Amniotic epithelial cell (primary cell): ENCODE data around the gene SMIM13.
"Not testable (repeated sequence)": the region's sequence is repeated elsewhere in the genome, so short reads cannot be mapped to it uniquely, and the experiment has no call there.

Experiments
- DNase-seq: peaks from one replicate; pipeline ENCODE4 v3.0.0-alpha.2; 2010; ENCODE audit warnings: low read depth

Gene SMIM13

GRCh38 chr6:11083956-11084355 lies 9.7 kb upstream of the SMIM13 start:
- DNase-seq = no peak

GRCh38 chr6:11085758-11086435 lies 7.7 kb upstream of the SMIM13 start:
- DNase-seq = peak; percentile 88

GRCh38 chr6:11087141-11087812 lies 6.4 kb upstream of the SMIM13 start:
- not testable (repeated sequence) for DNase-seq

DNA sequence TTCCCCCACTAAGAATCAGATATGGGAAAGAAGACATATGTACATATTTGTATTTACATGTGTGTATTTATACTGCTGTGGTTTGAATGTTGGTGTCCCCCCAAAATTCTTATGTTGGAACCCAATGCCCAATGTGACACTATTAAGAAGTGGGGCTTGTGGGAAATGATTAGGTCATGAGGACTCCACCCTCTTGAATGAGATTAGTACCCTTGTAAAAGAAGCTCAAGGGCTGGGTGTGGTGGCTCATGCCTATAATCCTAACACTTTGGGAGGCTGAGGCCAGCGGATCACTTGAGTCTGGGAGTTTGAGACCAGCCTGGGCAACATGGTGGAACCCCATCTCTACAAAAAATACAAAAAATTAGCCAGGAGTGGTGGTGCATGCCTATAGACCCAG lies 3.9 kb upstream of the SMIM13 start:
- DNase-seq = no peak

DNA sequence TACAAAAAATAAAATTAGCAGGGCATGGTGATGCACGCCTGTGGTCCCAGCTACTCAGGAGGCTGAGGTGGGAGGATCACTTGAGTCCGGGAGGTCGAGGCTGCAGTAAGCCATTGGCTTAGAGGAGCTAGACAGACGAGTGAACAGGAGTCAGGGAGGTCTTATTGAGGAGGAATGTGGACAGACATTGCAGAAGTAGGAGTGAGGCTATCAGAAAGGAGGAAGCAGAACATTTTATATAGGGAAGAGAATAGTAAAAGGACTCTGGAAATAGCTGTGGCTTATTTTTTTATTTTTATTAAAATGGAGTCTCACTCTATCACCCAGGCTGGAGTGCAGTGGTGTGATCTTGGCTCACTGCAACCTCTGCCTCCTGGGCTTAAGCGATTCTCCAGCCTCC lies 2.5 kb upstream of the SMIM13 start:
- not testable (repeated sequence) for DNase-seq

DNA sequence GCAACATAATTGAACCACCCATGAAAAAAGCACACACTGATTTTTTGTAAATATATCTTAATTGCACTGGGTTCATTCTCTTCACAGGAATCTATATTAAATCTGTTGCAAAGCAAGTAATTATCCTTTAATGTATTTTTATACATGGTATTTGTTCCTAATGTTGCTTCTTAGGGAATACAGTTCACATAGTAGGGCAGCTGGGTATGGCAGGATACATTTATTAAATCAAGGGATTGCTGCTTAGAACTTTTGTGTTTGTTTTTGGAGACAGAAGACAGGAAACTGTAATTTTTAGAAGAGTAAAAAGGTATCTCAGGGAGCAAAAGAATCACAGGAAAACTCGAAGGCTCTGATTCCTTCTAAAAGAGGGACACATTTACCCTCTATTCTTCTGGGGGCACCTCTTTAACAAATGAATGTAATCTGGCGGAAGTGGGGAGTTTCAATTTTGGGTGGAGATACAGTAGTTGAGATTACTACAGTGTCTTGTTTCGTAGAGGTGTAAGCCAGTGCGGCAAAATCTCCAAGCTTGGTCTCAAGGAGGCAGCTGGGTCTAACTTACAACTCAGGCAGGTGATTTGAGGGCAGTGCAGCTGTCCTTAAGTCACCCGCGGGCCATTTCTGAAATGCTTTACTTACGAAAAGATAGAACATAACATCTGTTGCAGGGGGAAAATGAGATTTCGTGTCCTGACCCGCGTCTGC lies 812 bp upstream of the SMIM13 start:
- DNase-seq = peak; percentile 21

GRCh38 chr6:11093376-11093625 lies 333 bp upstream of the SMIM13 start:
- DNase-seq = no peak

DNA sequence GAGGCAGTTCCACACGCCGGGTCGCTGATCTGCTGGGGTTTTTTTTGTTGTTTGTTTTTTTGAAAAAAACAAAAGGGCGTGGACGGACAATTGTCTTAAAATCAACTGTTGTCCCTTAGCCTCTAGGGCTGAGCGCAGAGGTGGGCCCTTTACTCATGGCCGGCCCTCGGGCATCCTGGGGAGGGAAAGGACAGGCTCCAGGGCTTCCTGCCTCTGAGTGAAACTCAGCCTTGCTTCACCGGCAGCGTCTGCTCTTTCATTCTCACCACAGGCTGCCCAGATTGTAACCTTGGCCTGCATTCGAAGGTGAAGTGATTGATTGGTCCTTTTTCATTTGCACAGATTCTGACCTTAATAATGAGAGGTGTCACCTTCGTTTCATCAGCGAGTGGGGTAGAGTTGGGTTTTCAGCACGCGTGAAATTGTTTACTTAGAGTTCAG lies 797 bp downstream of the SMIM13 start:
- DNase-seq = peak; percentile 55

DNA sequence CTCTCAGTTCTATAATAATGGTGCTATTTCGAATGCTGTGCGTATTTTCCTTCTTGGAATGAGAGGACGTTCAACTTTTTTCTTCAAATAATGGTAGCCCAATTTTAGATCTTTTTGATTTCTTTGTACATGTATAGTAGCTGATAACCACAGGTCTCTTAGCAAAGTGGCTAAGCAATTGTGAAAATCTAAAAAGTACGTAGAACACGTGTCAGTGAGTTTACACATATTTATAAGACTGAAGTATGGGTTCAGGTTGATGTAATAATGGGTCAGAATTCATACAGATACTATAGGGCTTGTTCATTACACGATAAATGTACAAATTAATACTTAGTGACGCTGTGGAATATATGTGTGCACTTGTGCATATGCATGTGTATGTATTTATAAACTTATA lies 1.3 kb downstream of the SMIM13 start:
- no peak for DNase-seq

- peak; percentile 91 for DNase-seq
Observed at GRCh38 chr6:11096109-11096508, 2.5 kb downstream of the SMIM13 start.

GRCh38 chr6:11097476-11097875 lies 3.8 kb downstream of the SMIM13 start:
- peak; percentile 34 for DNase-seq

GRCh38 chr6:11098004-11098403 lies 4.4 kb downstream of the SMIM13 start:
- no peak for DNase-seq

- no peak for DNase-seq
Observed at GRCh38 chr6:11101417-11101816, 7.8 kb downstream of the SMIM13 start.

DNA sequence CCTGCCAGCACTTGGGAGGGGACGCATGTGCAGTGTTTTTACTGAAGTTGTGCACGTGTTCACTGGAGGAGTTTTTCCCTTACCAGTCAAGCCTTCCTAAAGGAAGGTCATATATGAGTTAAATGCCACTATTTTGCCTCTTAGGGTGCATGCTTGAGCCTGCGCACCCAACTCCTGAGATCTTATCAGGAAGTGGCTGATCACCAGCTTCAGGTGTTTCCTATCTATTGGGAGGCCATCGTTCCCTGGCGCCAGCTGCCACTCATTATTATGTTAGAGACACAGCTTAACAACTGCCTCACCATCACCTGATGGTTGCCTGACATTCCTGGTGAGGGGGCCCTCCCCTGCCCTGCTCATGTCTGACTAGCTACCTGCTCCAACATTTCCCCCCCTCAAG lies 9.4 kb downstream of the SMIM13 start:
- DNase-seq = no peak

DNA sequence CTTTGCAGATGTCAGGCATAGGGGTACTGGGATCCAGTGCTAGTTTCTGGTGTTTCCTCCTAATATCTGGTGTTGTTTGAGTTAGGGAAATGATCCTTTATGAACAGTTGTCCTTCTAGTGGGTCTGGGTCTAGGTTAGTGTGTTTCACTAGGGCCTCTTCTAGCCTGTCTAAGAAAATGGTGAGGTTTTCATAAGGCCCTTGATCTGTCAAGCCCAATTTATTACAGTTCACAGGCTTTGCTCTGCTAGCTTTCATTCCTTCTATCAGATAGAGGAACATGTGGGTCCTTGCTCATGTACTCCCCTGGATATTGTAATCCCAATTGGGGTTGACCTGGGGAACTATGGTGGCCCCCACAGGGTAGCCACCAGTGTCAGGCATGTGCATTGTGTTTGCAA lies 15.1 kb downstream of the SMIM13 start:
- no peak for DNase-seq

DNA sequence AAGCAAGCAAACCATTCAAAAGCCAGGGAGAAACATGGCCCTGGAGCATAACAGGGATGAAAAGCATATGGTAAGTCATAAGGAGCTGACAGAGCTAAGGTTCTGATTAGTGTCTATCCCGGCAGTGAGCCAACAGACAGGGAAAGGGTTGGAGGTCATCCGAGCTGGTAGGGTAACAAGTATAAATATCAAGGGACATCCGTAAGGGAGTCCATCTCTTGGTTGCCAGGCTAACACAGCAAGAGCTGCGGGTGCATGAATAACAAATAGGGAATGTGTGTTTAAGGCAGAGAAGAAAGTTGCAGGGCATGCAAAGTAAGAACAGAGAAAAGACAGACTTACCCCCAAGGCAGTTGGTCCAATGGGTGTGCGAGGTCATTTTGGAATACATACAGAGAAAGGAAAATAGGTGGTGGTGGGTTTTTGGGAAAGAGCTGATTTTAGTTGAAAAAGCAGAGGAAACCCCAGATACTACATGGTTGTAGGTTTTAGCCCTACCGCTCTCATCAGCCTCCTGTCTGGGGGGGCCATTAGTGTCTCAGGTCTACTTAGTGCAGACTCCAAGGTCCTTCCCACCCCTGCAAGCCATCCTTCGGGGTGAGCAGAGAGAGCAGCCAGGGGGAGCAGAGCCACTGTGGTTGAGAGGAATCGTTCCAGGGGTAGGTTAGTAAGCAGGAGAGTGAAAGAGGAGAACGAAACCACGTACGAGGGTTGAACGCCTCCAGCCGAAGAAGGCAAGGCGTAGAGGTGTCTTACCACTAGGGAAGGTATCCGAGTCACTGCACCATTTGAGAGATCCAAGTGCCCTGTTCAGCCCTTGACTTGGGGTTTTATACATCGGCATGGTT lies 17.5 kb downstream of the SMIM13 start, which contains the start of gene ERVFRD-1:
TSS of gene ERVFRD-1 (minus strand) at position 805 of the 848 bp plus-strand sequence. CDS start 6,415 bp downstream, outside the sequence.
- DNase-seq = peak; percentile 28

- DNase-seq = peak; percentile 61
Observed at GRCh38 chr6:11111769-11112437, 18.3 kb downstream of the SMIM13 start.

DNA sequence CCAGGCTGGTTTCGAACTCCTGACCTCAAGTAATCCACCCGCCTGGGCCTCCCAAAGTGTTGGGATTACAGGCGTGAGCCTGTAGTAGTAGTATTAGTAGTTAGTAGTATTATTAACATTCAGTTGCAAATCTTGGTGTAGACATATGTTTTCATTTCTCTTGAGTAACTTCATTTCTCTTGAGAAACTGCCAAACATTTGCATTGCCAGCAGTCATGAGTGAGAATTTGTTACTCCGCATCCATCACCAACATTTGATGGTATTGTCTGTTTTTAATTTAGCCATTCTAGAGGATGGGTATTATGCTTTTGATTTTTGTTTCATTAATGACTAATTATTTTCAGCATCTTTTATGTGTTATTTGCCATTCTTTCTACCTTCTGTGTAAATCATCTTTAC lies 19.4 kb downstream of the SMIM13 start:
- no peak for DNase-seq

DNA sequence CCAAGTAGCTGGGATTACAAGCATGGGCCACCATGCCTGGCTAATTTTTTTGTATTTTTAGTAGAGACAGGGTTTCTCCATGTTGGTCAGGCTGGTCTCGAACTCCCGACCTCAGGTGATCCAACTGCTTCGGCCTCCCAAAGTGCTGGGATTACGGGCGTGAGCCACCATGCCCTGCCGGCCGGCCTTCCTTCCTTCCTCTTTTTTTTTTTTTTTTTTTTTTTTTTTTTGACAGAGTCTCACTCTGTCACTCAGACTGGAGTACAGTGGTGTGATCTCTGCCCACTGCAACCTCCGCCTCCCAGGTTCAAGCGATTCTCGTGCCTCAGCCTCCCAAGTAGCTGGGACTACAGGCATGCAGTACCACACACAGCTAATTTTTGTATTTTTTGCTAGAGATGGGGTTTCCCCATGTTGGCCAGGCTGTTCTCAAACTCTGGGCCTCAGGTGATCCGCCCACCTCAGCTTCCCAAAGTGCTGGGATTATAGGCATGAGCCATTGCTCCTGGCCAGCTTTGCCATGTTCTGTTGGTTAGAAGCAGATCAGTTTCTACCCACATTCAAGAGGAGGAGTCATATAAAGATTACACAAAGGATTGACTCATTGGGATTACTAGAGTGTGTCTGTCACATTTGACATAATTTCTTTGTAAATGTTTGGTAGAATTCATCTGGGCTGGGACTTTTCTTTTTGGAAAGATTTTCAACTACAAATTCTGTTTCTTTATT lies 22.3 kb downstream of the SMIM13 start:
- peak; percentile 84 for DNase-seq

DNA sequence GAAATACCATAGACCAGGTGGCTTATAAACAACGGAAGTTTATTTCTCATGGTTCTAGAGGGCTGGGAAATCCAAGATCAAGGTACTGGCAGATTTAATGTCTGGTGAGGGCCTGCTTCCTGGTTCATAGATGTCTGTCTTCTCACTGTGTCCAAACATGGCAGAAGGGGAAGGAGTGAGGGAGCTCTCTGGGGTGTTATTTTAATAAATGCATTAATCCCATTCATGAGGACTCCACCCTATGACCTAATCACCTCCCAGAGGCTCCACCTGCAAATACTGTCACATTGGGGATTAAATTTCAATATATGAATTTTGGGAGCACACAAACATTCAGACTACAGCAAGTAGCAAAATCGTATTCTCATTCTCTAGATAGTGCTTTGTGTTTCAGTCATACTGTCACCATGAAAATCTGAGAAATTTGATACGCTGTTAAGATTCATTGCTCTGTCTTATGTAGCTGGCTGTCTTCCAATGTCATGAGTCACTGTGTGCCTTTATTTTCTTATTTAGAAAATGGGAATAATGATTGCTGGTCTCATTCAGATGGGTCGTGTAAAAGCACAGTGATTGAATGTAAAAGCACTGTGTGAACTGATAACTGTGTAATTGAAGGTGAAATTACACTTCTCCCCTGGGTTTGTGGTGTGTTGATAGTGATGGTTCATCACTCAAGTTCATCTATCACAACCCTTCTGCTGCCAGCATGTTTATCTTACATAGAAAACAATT lies 26.8 kb downstream of the SMIM13 start:
- peak; percentile 32 for DNase-seq
